HEK293 (cell line): ENCODE data around the gene KLK2.

Experiments used
- FEZF1 ChIP-seq: fragments of 450-650 bp; formaldehyde crosslinking; IDR thresholded peaks from 2 replicates; pipeline ENCODE4 v1.5.1; 2016; ENCODE audit warnings: missing biosample characterization, missing genetic modification characterization
- GLI4 ChIP-seq: fragments of 450-650 bp; formaldehyde crosslinking; IDR thresholded peaks from 2 replicates; pipeline ENCODE4 v1.5.1; 2016; ENCODE audit warnings: missing biosample characterization, missing genetic modification characterization
- GLIS1 ChIP-seq: fragments of 450-650 bp; formaldehyde crosslinking; IDR thresholded peaks from 2 replicates; pipeline ENCODE4 v1.5.1; 2016; ENCODE audit warnings: missing biosample characterization, missing genetic modification characterization
- GLIS2 ChIP-seq: fragments of 450-650 bp; formaldehyde crosslinking; IDR thresholded peaks from 2 replicates; pipeline ENCODE4 v1.5.1; 2016; ENCODE audit warnings: missing biosample characterization, missing genetic modification characterization
- INSM2 ChIP-seq: fragments of 450-650 bp; formaldehyde crosslinking; IDR thresholded peaks from 2 replicates; pipeline ENCODE4 v1.5.1; 2016; ENCODE audit warnings: missing biosample characterization, missing genetic modification characterization
- PRDM6 ChIP-seq: fragments of 450-650 bp; formaldehyde crosslinking; IDR thresholded peaks from 2 replicates; pipeline ENCODE4 v1.5.1; 2017; ENCODE audit warnings: missing biosample characterization, missing genetic modification characterization
- RBAK ChIP-seq: fragments of 450-650 bp; formaldehyde crosslinking; IDR thresholded peaks from 2 replicates; pipeline ENCODE4 v1.5.1; 2016; ENCODE audit warnings: missing biosample characterization, missing genetic modification characterization
- ZBTB11 ChIP-seq: fragments of 450-650 bp; formaldehyde crosslinking; conservative IDR thresholded peaks from 2 replicates; pipeline ENCODE4 v1.5.1; 2016; ENCODE audit warnings: low read depth, missing biosample characterization, missing genetic modification characterization
- ZBTB21 ChIP-seq: fragments of 450-650 bp; formaldehyde crosslinking; IDR thresholded peaks from 2 replicates; pipeline ENCODE4 v1.5.1; 2017; ENCODE audit warnings: missing biosample characterization, missing genetic modification characterization
- ZBTB6 ChIP-seq: fragments of 450-650 bp; formaldehyde crosslinking; IDR thresholded peaks from 2 replicates; pipeline ENCODE4 v1.5.1; 2017; ENCODE audit warnings: missing biosample characterization, missing genetic modification characterization
- ZBTB7A ChIP-seq: fragments of 450-650 bp; formaldehyde crosslinking; IDR thresholded peaks from 2 replicates; pipeline ENCODE4 v1.5.1; 2016; ENCODE audit warnings: low read depth, missing biosample characterization, missing genetic modification characterization
- ZFHX2 ChIP-seq: fragments of 450-650 bp; formaldehyde crosslinking; conservative IDR thresholded peaks from 2 replicates; pipeline ENCODE4 v1.5.1; 2016; ENCODE audit warnings: missing biosample characterization, missing genetic modification characterization
- ZFP37 ChIP-seq: fragments of 450-650 bp; formaldehyde crosslinking; IDR thresholded peaks from 2 replicates; pipeline ENCODE4 v1.5.1; 2016; ENCODE audit warnings: missing biosample characterization, missing genetic modification characterization
- ZNF24 ChIP-seq: fragments of 450-650 bp; formaldehyde crosslinking; IDR thresholded peaks from 2 replicates; pipeline ENCODE4 v1.5.1; 2016; ENCODE audit warnings: missing biosample characterization, missing genetic modification characterization
- ZNF292 ChIP-seq: fragments of 450-650 bp; formaldehyde crosslinking; IDR thresholded peaks from 2 replicates; pipeline ENCODE4 v1.5.1; 2016; ENCODE audit warnings: low read depth, missing biosample characterization, missing genetic modification characterization, borderline replicate concordance
- ZNF350 ChIP-seq: fragments of 450-650 bp; formaldehyde crosslinking; IDR thresholded peaks from 2 replicates; pipeline ENCODE4 v1.5.0; 2017; ENCODE audit warnings: missing biosample characterization, mild to moderate bottlenecking, missing genetic modification characterization
- ZNF558 ChIP-seq: fragments of 450-650 bp; formaldehyde crosslinking; IDR thresholded peaks from 2 replicates; pipeline ENCODE4 v1.5.1; 2016; ENCODE audit warnings: missing biosample characterization, missing genetic modification characterization
- ZNF610 ChIP-seq: fragments of 450-650 bp; formaldehyde crosslinking; IDR thresholded peaks from 2 replicates; pipeline ENCODE4 v1.5.1; 2016; ENCODE audit warnings: missing biosample characterization, missing genetic modification characterization, borderline replicate concordance
- ZNF792 ChIP-seq: fragments of 450-650 bp; formaldehyde crosslinking; IDR thresholded peaks from 2 replicates; pipeline ENCODE4 v1.5.1; 2016; ENCODE audit warnings: missing biosample characterization, missing genetic modification characterization
- TF ChIP-seq, protein P1 (sequence below): fragments of 450-650 bp; formaldehyde crosslinking; IDR thresholded peaks from 2 replicates; pipeline ENCODE4 v1.5.1; 2016; ENCODE audit warnings: missing biosample characterization, missing genetic modification characterization

The KLK2 gene

DNA sequence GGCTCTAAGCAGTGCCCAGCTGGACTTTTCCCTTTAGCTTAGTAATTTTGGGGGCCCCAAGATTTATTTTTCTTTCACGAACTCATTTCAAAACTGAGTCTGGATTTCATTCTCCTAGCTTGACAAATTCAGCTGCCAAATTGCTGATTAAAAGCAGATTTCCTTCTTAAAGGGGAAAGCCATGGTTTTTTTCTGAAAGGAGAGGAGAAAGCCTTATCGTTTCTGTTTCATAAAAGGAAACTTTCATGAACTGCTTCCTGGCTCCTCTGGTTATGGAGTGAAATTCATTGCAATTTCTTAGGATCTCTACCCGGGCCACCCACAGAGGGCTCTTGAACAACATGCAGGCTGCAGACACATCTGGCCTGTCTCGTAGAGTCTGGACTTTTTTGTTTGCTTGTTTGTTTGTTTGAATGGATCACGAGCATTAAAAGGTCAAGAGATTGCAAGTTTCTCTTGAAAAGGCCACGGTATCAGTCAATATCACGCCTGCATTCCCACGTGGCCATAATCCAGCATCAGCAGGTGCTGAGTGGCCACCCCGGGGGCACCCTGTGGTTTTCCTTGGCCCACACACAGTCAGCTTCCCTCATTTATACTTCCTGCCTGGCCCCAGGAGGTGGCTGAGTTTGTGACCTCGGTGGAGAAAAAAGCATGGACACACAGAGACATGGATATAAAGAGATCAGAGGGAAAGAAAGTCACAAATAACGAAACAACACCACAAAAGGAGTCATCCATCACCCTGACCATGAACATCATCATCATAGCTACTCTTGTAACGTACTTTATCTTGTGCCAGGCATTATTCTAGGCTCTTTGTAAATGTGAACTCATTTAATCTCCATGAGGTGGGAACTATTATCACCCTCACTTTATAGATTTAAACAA is 48.4 kb downstream of the KLK2 start (continued):
- TF ChIP-seq ZBTB11 (no peak), GLI4 (tag by site-specific recombination) (no peak), PRDM6 (tag by site-specific recombination) (no peak), ZNF558 (tag by site-specific recombination) (no peak), ZBTB6 (tag by site-specific recombination) (no peak), GLIS2 (tag by site-specific recombination) (no peak; the same call in 1 of the 2 replicates), FEZF1 (tag by site-specific recombination) (peak; percentile 19; the same call in 1 of the 2 replicates), ZNF24 (tag by site-specific recombination) (no peak), ZFHX2 (tag by site-specific recombination) (peak; percentile 56), INSM2 (tag by site-specific recombination) (no peak), ZNF610 (no peak), ZNF292 (tag by site-specific recombination) (no peak), ZBTB7A (tag by site-specific recombination) (no peak), RBAK (tag by site-specific recombination) (no peak), ZBTB21 (no peak), ZNF792 (tag by site-specific recombination) (no peak), GLIS1 (tag by site-specific recombination) (peak; percentile 98), ZNF350 (tag by site-specific recombination) (no peak), ZFP37 (tag by site-specific recombination) (no peak)
- TF ChIP-seq, protein P1, sequence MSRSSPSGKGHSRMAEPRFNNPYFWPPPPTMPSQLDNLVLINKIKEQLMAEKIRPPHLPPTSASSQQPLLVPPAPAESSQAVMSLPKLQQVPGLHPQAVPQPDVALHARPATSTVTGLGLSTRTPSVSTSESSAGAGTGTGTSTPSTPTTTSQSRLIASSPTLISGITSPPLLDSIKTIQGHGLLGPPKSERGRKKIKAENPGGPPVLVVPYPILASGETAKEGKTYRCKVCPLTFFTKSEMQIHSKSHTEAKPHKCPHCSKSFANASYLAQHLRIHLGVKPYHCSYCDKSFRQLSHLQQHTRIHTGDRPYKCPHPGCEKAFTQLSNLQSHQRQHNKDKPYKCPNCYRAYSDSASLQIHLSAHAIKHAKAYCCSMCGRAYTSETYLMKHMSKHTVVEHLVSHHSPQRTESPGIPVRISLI, result no peak
